HG03039 (cell line): ENCODE data around the gene PHF12.

Source experiments
- ATAC-seq: cut with Tn5 transposase; IDR thresholded peaks from one replicate; pipeline ENCODE4 v1.9.1; 2021; ENCODE audit warnings: mild to moderate bottlenecking, moderate library complexity; ENCODE audit not compliant: unreplicated experiment

The PHF12 gene

GRCh38 chr17:28862561-28862960 lies 88.8 kb downstream of the PHF12 start:
- ATAC-seq = no peak

DNA sequence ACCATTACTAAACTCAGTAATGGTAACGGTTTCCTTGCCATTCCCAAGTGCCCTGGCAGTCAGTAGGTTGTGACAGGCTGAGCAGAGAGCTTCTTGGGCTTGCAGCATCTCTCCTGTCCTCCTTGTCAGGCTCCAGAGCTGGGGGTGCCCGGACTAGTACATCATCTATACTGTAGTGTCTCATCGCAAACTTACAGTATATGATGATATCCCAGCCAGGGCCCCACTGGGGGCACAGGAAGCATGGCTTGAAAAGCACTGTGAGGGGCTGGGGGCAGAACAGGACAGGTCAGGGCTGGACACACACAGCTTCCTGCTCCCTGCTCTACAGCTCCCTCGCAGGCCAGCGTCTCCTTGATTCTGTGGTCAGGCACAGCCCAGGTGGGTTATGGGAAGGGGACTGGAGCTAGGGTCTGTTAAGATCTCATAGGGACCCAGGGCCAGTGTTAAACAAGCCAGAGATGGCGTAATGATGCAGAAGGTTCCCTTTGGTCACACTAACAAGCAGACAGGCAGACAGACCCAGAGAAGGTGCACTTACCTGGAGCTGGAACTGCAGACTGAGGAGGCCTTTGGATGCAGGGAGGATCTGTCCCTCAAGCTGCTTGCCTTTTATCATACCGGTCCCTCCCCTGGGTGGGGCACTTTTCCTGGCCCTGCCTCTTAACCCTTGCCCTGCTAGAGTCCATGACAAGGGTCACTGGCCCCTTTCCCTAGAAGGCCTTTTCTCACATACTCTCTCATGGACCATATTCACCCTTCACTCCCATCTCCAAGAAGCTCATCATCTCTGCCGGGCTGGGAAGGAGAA lies 89.7 kb downstream of the PHF12 start:
- no peak for ATAC-seq

DNA sequence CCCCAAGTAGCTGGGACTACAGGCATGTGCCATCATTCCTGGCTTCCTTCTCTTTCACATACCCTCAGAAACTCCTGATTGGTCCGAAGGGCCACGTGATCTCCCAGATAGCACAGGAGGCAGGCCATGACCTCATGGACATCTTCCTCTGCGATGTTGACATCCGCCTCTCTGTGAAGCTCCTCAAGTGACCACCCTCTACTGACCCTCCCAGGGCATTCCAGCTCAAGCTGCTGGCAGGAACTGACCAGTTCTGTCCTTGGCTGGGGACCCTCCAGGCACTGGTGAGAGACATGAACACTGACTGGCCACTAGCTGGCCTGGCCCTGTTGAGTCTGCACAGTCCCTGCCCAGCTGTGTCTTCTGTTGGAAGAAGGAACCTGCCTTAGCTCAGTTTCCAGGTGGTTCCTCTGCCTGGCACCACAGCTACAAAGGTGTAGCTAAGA lies 90.9 kb downstream of the PHF12 start:
- ATAC-seq = no peak

DNA sequence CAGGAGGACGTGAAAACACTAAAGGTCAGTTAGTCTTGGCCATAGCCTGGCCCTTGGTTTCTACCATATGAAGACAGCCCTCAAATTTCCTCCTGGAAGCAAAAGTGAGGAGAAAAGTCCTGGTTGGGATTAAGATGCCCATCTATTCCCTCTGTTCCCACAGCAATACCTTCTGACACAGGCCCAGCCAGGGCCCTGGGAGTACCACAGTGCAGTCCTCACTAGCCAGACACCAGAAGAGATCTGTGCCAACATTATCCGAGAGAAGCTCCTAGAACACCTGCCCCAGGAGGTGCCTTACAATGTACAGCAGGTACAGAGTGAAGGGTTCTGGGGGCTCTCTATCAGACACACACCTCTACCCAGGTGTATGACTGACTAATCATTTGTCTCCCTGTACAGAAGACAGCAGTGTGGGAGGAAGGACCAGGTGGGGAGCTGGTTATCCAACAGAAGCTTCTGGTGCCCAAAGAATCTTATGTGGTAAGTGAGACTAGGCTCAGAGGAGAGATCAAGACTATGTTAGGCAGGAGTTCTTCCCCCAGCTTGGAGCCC lies 92.4 kb downstream of the PHF12 start:
- no peak for ATAC-seq

- ATAC-seq = no peak
Observed at GRCh38 chr17:28857905-28858800, 93.2 kb downstream of the PHF12 start.

DNA sequence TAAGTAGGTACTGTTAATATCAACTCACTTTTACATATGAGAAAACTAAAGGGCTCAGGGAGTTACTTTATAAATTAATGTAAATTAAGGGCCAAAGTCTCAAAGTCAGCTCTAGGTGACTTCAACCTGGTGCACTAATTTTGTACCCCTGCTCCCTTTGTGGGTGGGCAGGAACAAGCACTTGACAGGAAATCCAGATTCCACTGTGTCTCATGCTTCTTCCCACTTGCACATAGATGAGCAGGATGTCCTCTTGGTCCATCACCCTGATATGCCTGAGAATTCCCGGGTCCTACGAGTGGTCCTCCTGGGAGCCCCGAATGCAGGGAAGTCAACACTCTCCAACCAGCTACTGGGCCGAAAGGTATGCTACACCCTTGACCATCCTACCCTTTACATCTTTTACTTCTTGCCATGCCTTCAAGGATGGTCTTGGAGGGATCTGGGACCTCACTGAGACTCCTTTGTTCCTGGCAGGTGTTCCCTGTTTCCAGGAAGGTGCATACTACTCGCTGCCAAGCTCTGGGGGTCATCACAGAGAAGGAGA lies 95.2 kb downstream of the PHF12 start:
- no peak for ATAC-seq

DNA sequence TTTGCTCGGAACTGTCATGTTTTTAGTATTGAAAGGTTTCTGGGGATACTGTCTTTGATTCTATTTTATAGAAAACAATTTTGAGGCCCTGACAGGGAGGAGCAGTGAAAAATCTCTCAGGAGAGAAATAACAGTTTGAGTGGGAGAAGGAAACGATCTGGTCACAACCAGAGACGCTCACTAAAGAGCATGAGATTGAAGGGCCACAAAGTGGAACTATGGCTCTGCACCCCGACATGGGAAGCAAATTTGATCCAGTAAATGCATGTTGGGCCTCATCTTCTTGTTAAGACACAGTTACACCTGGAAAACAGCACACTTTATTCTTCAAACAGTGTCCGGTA lies 96.0 kb downstream of the PHF12 start:
- no peak for ATAC-seq
